BJ (cell line): Measurements from ENCODE around the gene WFS1. TPM values are rescaled to one million over a fixed set of nuclear protein-coding genes. Genes with fewer than 3 reads are reported as not detected.

Experiments used
- CTCF ChIA-PET: fragments of 350-600 bp; formaldehyde crosslinking; extraction: SDS; loops from one replicate; lab custom pipeline; 2021; ENCODE audit warnings: antibody characterized with exemption, inconsistent platforms; lab: Yijun Ruan, JAX
- POLR2A ChIA-PET: fragments of 300-600 bp; sonication (Branson Sonifier 250); formaldehyde crosslinking; extraction: SDS; loops from one replicate; lab custom pipeline; 2021; ENCODE audit warnings: antibody characterized with exemption; lab: Charles Lee
- DNase-seq: peaks from one replicate; pipeline ENCODE4 v3.0.0-alpha.2; 2011; ENCODE audit warnings: low read depth
- H3K27me3 ChIP-seq: 2 replicates; pipeline ENCODE4 v1.6.0; 2011; ENCODE audit warnings: low read length; ENCODE audit not compliant: control insufficient read depth, insufficient read depth
- H3K36me3 ChIP-seq: 2 replicates; pipeline ENCODE4 v1.5.1; 2011; ENCODE audit warnings: low read length; ENCODE audit not compliant: control insufficient read depth, insufficient read depth
- H3K4me3 ChIP-seq: 2 replicates; pipeline ENCODE4 v1.5.1; 2011; ENCODE audit warnings: low read depth, mild to moderate bottlenecking, control low read depth, low read length
- polyA plus RNA-seq: library from polyadenylated mRNA; depleted of rRNA; stranded (reverse); fragments of >200 nt; gene quantifications from 2 replicates; pipeline ENCODE4 v1.2.3, GENCODE V29; 2011
- TF ChIP-seq, protein P1 (sequence below): IDR thresholded peaks from 2 replicates; pipeline ENCODE4 v1.5.1; 2011; ENCODE audit warnings: low read depth, mild to moderate bottlenecking, control low read depth, inconsistent platforms, low read length, moderate library complexity; ENCODE audit not compliant: insufficient read depth

WFS1 gene
- polyA plus RNA-seq, 1 experiment: 66.4 TPM

- no peak for DNase-seq
- CTCF ChIA-PET: interaction anchor here (1.0 to 1.1 kb wide), 2 partner anchors 31 to 32 kb away, joined by 4 read pairs; no protein-coding TSS in a partner anchor
- TF ChIP-seq, protein P1, sequence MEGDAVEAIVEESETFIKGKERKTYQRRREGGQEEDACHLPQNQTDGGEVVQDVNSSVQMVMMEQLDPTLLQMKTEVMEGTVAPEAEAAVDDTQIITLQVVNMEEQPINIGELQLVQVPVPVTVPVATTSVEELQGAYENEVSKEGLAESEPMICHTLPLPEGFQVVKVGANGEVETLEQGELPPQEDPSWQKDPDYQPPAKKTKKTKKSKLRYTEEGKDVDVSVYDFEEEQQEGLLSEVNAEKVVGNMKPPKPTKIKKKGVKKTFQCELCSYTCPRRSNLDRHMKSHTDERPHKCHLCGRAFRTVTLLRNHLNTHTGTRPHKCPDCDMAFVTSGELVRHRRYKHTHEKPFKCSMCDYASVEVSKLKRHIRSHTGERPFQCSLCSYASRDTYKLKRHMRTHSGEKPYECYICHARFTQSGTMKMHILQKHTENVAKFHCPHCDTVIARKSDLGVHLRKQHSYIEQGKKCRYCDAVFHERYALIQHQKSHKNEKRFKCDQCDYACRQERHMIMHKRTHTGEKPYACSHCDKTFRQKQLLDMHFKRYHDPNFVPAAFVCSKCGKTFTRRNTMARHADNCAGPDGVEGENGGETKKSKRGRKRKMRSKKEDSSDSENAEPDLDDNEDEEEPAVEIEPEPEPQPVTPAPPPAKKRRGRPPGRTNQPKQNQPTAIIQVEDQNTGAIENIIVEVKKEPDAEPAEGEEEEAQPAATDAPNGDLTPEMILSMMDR: no peak
Measured at GRCh38 chr4:6294705-6295421, 25.2 kb downstream of the WFS1 start.

GRCh38 chr4:6295495-6295894 lies 25.8 kb downstream of the WFS1 start:
- CTCF ChIA-PET: interaction anchor here (1.1 to 1.3 kb wide), 2 partner anchors 32 to 36 kb away, joined by 4 read pairs; no protein-coding TSS in a partner anchor
- Histone ChIP-seq H3K27me3 (no peaks in the 10 kb centered on the region), H3K4me3 (no peak overlapping the region), H3K36me3 (peaks cover 20% of the 10 kb centered on the region)
- POLR2A ChIA-PET: no interaction called here
- DNase-seq: no peak
- TF ChIP-seq, protein P1: no peak

More at GRCh38 chr4:6294705-6295421, 25.2 kb downstream of the WFS1 start:
- Histone ChIP-seq H3K27me3 (no peaks in the 10 kb centered on the region), H3K4me3 (no peak overlapping the region), H3K36me3 (peaks cover 18% of the 10 kb centered on the region)
- POLR2A ChIA-PET: no interaction called here

- DNase-seq: no peak
- peaks cover 18% of the 10 kb centered on the region for H3K36me3 ChIP-seq
- CTCF ChIA-PET: interaction anchor here (0.9 to 1.3 kb wide), 3 partner anchors 12 to 36 kb away, joined by 3 to 4 read pairs (median 4); no protein-coding TSS in a partner anchor
- H3K27me3 ChIP-seq: no peaks in the 10 kb centered on the region
- TF ChIP-seq, protein P1: no peak
- H3K4me3 ChIP-seq: no peak overlapping the region
- POLR2A ChIA-PET: no interaction called here
Measured at GRCh38 chr4:6296026-6296425, 26.4 kb downstream of the WFS1 start.

- Histone ChIP-seq H3K36me3 (peaks cover 25% of the 10 kb centered on the region), H3K4me3 (no peak overlapping the region), H3K27me3 (no peaks in the 10 kb centered on the region)
- TF ChIP-seq, protein P1: no peak
- ChIA-PET CTCF (no interaction called here), POLR2A (no interaction called here)
- DNase-seq: no peak
Measured at GRCh38 chr4:6297266-6297815, 27.7 kb downstream of the WFS1 start.

- TF ChIP-seq, protein P1: no peak
- DNase-seq: no peak
- H3K4me3 ChIP-seq: no peak overlapping the region
- peaks cover 24% of the 10 kb centered on the region for H3K36me3 ChIP-seq
- no peaks in the 10 kb centered on the region for H3K27me3 ChIP-seq
- ChIA-PET CTCF (no interaction called here), POLR2A (no interaction called here)
Measured at GRCh38 chr4:6298035-6298434, 28.4 kb downstream of the WFS1 start.
